Measurements from ENCODE around the gene MVK. TPM values are rescaled to one million over a fixed set of nuclear protein-coding genes. Genes with fewer than 3 reads are reported as not detected.

Gene MVK
- total RNA-seq, 4 donors from 2014 or later: 17.2 to 157 (median 25.4) TPM

- intact Hi-C loops (cut with DNase I; ENCODE audit: low total_unique reads): no loop called here
- Histone ChIP-seq H3K36me3 (peaks cover 0 to 17% (median 3%) of the 10 kb centered on the region in 4 donors), H3K27ac (peak overlapping the region; percentile 69 to 93 (median 83)), H3K27me3 (no peaks in the 10 kb centered on the region), H3K9me3 (no peaks in the 10 kb centered on the region), H3K4me1 (peaks cover 7 to 18% (median 13%) of the 10 kb centered on the region in 4 donors), H3K4me3 (peak overlapping the region; percentile 55 to 83 (median 72))
- in situ Hi-C loops (cut with MboI; ENCODE audit: low pct_ligation_motif_present in 1 of 4, low pct_unique_long_range_greater_than_20kb in 1 of 4, low sequenced_read_pairs in 3 of 4): no loop called here
- TF ChIP-seq, protein P1, sequence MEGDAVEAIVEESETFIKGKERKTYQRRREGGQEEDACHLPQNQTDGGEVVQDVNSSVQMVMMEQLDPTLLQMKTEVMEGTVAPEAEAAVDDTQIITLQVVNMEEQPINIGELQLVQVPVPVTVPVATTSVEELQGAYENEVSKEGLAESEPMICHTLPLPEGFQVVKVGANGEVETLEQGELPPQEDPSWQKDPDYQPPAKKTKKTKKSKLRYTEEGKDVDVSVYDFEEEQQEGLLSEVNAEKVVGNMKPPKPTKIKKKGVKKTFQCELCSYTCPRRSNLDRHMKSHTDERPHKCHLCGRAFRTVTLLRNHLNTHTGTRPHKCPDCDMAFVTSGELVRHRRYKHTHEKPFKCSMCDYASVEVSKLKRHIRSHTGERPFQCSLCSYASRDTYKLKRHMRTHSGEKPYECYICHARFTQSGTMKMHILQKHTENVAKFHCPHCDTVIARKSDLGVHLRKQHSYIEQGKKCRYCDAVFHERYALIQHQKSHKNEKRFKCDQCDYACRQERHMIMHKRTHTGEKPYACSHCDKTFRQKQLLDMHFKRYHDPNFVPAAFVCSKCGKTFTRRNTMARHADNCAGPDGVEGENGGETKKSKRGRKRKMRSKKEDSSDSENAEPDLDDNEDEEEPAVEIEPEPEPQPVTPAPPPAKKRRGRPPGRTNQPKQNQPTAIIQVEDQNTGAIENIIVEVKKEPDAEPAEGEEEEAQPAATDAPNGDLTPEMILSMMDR (IDR thresholded peaks at IDR 0.05): no peak
- no peak for TF ChIP-seq POLR2AphosphoS5 (IDR thresholded peaks at IDR 0.05)
- TF ChIP-seq POLR2A (IDR thresholded peaks at IDR 0.05): no peak
- no peak for TF ChIP-seq EP300 (IDR thresholded peaks at IDR 0.05; ENCODE audit: low read depth)
- DNase-seq: no peak
- 2% methylated on average over 8 of the region's 13 CpGs; no CpG with 5 or more reads in 1 of the 2 donors for WGBS, 2 donors (ENCODE audit: low coverage in 1 of 2)
Measured at GRCh38 chr12:109573914-109574244, 285 bp downstream of the MVK start.

- in situ Hi-C loops (cut with MboI; ENCODE audit: low pct_ligation_motif_present in 1 of 4, low pct_unique_long_range_greater_than_20kb in 1 of 4, low sequenced_read_pairs in 3 of 4) (no loop called here), intact Hi-C loops (cut with DNase I; ENCODE audit: low total_unique reads) (no loop called here)
- no peaks in the 10 kb centered on the region for H3K27me3 ChIP-seq
- peaks cover 0 to 17% (median 3%) of the 10 kb centered on the region in 4 donors for H3K36me3 ChIP-seq
- H3K4me1 ChIP-seq: peaks cover 7 to 18% (median 13%) of the 10 kb centered on the region in 4 donors
- H3K4me3 ChIP-seq: no peak overlapping the region
- H3K9me3 ChIP-seq: no peaks in the 10 kb centered on the region
- no peak overlapping the region for H3K27ac ChIP-seq
- no peak for TF ChIP-seq POLR2AphosphoS5 (IDR thresholded peaks at IDR 0.05)
- TF ChIP-seq POLR2A (IDR thresholded peaks at IDR 0.05): no peak
- TF ChIP-seq, protein P1 (IDR thresholded peaks at IDR 0.05): no peak
- TF ChIP-seq EP300 (IDR thresholded peaks at IDR 0.05; ENCODE audit: low read depth): no peak
- 88 to 100% methylated on average over 2 to 3 of the region's 3 CpGs for whole genome bisulfite sequencing, 2 donors (ENCODE audit: low coverage in 1 of 2)
- no peak for DNase-seq
Measured at GRCh38 chr12:109575683-109576082, 2.1 kb downstream of the MVK start.

- Histone ChIP-seq H3K4me1 (peaks cover 7 to 17% (median 13%) of the 10 kb centered on the region in 4 donors), H3K27me3 (no peaks in the 10 kb centered on the region), H3K36me3 (peaks cover 0 to 17% (median 5%) of the 10 kb centered on the region in 4 donors), H3K27ac (no peak overlapping the region), H3K4me3 (no peak overlapping the region), H3K9me3 (no peaks in the 10 kb centered on the region)
- DNase-seq: no peak
- TF ChIP-seq POLR2AphosphoS5 (IDR thresholded peaks at IDR 0.05): no peak
- TF ChIP-seq POLR2A (IDR thresholded peaks at IDR 0.05): no peak
- no peak for TF ChIP-seq EP300 (IDR thresholded peaks at IDR 0.05; ENCODE audit: low read depth)
- TF ChIP-seq, protein P1 (IDR thresholded peaks at IDR 0.05): no peak
- intact Hi-C loops (cut with DNase I; ENCODE audit: low total_unique reads) (no loop called here), in situ Hi-C loops (cut with MboI; ENCODE audit: low pct_ligation_motif_present in 1 of 4, low pct_unique_long_range_greater_than_20kb in 1 of 4, low sequenced_read_pairs in 3 of 4) (no loop called here)
- 93% methylated on average over 1 of the region's 1 CpG; no CpG with 5 or more reads in 1 of the 2 donors for WGBS, 2 donors (ENCODE audit: low coverage in 1 of 2)
Measured at GRCh38 chr12:109577311-109577710, 3.7 kb downstream of the MVK start.

DNA sequence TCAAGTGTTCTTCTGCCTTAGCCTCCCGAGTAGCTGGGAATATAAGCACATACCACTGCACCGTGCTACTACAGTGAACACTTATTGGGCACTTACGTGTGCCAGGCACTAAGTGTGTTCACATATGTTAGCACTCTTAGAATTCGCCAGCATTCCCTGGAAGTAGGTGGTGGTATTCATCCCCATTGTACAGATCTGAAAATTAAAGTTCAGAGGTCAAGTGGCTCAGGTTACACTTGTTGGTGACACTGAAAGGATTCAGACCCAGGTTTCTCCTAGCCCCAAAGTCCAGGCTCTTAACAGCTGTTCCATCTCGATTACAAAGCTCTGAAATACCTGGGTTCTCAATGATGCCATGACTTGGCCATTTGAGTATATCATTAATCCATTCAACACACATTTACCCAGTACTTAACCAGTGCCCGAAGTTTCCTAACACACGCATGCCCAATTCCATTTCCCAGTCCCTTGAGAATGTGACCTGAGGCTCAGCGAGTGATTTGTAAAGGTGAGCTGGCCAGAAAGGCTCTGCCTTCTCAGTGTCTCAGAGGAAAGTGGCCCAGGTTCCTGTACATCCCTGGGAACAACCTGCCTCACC, 4.8 kb downstream of the MVK start:
- H3K36me3 ChIP-seq: peaks cover 0 to 17% (median 5%) of the 10 kb centered on the region in 4 donors
- intact Hi-C loops (cut with DNase I; ENCODE audit: low total_unique reads): no loop called here
- 83 to 93% methylated on average over 5 to 8 of the region's 8 CpGs for WGBS, 2 donors (ENCODE audit: low coverage in 1 of 2)

More for the DNA sequence above, 4.8 kb downstream of the MVK start:
- no peak for DNase-seq
- peaks cover 4 to 11% (median 10%) of the 10 kb centered on the region in 4 donors for H3K4me1 ChIP-seq
- no peak overlapping the region for H3K27ac ChIP-seq
- no peak overlapping the region for H3K4me3 ChIP-seq
- in situ Hi-C loops (cut with MboI; ENCODE audit: low pct_ligation_motif_present in 1 of 4, low pct_unique_long_range_greater_than_20kb in 1 of 4, low sequenced_read_pairs in 3 of 4): no loop called here
- H3K9me3 ChIP-seq: no peaks in the 10 kb centered on the region
- TF ChIP-seq, protein P1 (IDR thresholded peaks at IDR 0.05): no peak
- H3K27me3 ChIP-seq: no peaks in the 10 kb centered on the region
